Measurements from ENCODE around the gene ZMYND15. TPM values are rescaled to one million over a fixed set of nuclear protein-coding genes. Genes with fewer than 3 reads are reported as not detected.

Gene ZMYND15
- total and polyA plus RNA-seq, 2 of the 4 experiments (the other 2 are of a cell fraction): 0.07 TPM; not detected in 1

GRCh38 chr17:4710693-4711634 is 28.7 kb upstream of the ZMYND15 start:
- ChIA-PET CTCF (interaction anchor here (0.6 kb wide), 2 partner anchors 42 to 110 kb away, joined by 3 read pairs; no protein-coding TSS in a partner anchor), POLR2A (ENCODE audit: unreplicated experiment) (no interaction called here)
- Histone ChIP-seq H3K27ac (ENCODE audit: insufficient read depth, low read length) (no peak overlapping the region; the same call in 1 of the 2 replicates), H2BK5ac (ENCODE audit: low read depth, low read length, poor library complexity, severe bottlenecking) (no peak overlapping the region), H4K20me1 (ENCODE audit: insufficient read depth, low read length) (peaks cover 4% of the 10 kb centered on the region; the same call in 1 of the 2 replicates), H2BK120ac (ENCODE audit: low read depth, low read length) (no peak overlapping the region), H4K5ac (ENCODE audit: low read depth, low read length) (no peak overlapping the region), H2AFZ (replicated peaks; ENCODE audit: low read length, poor library complexity) (peak overlapping the region; percentile 88), H4K8ac (ENCODE audit: low read depth in 2 of 2, low read length in 2 of 2) (peak overlapping the region in 1 of 2 experiments; percentile 14; a peak in 1 of 4 replicates), H2BK15ac (ENCODE audit: low read depth, low read length) (no peak overlapping the region), H3K4ac (ENCODE audit: low read depth, low read length) (no peak overlapping the region), H4K91ac (ENCODE audit: insufficient read depth, low read depth, low read length) (no peak overlapping the region; the same call in 1 of the 2 replicates), H2AK5ac (ENCODE audit: low read depth, low read length) (peak overlapping the region; percentile 12; the same call in 1 of the 2 replicates), H3K4me1 (ENCODE audit: control insufficient read depth, insufficient read depth, low read length) (peaks cover 9% of the 10 kb centered on the region), H3K27me3 (ENCODE audit: control insufficient read depth, insufficient read depth, low read length) (no peaks in the 10 kb centered on the region), H3K79me1 (ENCODE audit: low read depth in 1 of 2, low read length in 2 of 2) (peaks cover 3% of the 10 kb centered on the region in 2 experiments; a peak in 3 of 4 replicates), H3K23ac (ENCODE audit: low read depth, low read length) (peak overlapping the region; percentile 59; the same call in 1 of the 2 replicates), H3K14ac (replicated peaks; ENCODE audit: low read depth, low read length) (no peak overlapping the region), H2AK9ac (replicated peaks; ENCODE audit: low read depth, low read length, poor library complexity) (peak overlapping the region; percentile 80), H3K36me3 (ENCODE audit: control insufficient read depth, insufficient read depth, low read length) (no peaks in the 10 kb centered on the region), H3K9me1 (ENCODE audit: insufficient read depth, low read length) (peaks cover 9% of the 10 kb centered on the region), H3K56ac (ENCODE audit: extremely low read depth, insufficient read depth, low read length) (peak overlapping the region; percentile 25), H2BK20ac (ENCODE audit: low read depth, low read length) (no peak overlapping the region), H3K18ac (ENCODE audit: low read depth, low read length) (no peak overlapping the region), H3K4me2 (ENCODE audit: low read depth, low read length) (peak overlapping the region; percentile 70), H3K9ac (ENCODE audit: low read depth, low read length) (peak overlapping the region; percentile 47), H3K4me3 (ENCODE audit: insufficient read depth, low read depth, low read length) (peak overlapping the region; percentile 49), H3K9me3 (ENCODE audit: control insufficient read depth, insufficient read depth, low read length) (no peaks in the 10 kb centered on the region)
- no TSS peak for BruUV-seq (replicated peaks)
- in situ Hi-C loops (cut with MboI; ENCODE audit: low sequenced_read_pairs): loop anchor here (10.0 kb wide), 1 partner anchor 174 kb away; no protein-coding TSS in a partner anchor
- 1% methylated on average over 14 of the region's 57 CpGs; no CpG with 5 or more reads in 1 of the 2 experiments for WGBS, 2 experiments (ENCODE audit: extremely low coverage in 2 of 2, insufficient read length in 1 of 2)
- dilution Hi-C loops (cut with HindIII; ENCODE audit: low sequenced_read_pairs, unreplicated experiment): no loop called here
- ATAC-seq (ENCODE audit: low read depth): peak; percentile 2; the same call in 1 of the 2 replicates
- intact Hi-C loops (cut with micrococcal nuclease): loop anchor here (1.0 kb wide), 2 partner anchors 79 to 178 kb away; no protein-coding TSS in a partner anchor
- DNase-seq: no peak
- no peak for TF ChIP-seq CHD1 (IDR thresholded peaks at IDR 0.05; ENCODE audit: low read depth, low read length)
- no peak for TF ChIP-seq CTCF (conservative IDR thresholded peaks at IDR 0.05; ENCODE audit: low read depth, low read length)
- no peak for TF ChIP-seq MAZ (IDR thresholded peaks at IDR 0.05; ENCODE audit: borderline replicate concordance, low read depth, low read length)
- no peak for TF ChIP-seq RCOR1 (IDR thresholded peaks at IDR 0.05; ENCODE audit: insufficient replicate concordance, low read length)
- no peak for TF ChIP-seq MXI1 (IDR thresholded peaks at IDR 0.05; ENCODE audit: borderline replicate concordance, low read depth, low read length)
- TF ChIP-seq MAFK (IDR thresholded peaks at IDR 0.05; ENCODE audit: low read depth, low read length): no peak
- no peak for TF ChIP-seq ELK1 (IDR thresholded peaks at IDR 0.05; ENCODE audit: borderline replicate concordance, low read depth, low read length)
- no peak for TF ChIP-seq CEBPB (IDR thresholded peaks at IDR 0.05; ENCODE audit: low read depth, low read length)
- TF ChIP-seq NFE2L2 (IDR thresholded peaks at IDR 0.05; ENCODE audit: low read depth, low read length): no peak
- TF ChIP-seq RAD21 (IDR thresholded peaks at IDR 0.05; ENCODE audit: low read length): no peak
- TF ChIP-seq POLR2A (IDR thresholded peaks at IDR 0.05; ENCODE audit: low read depth, low read length): no peak
- no peak for TF ChIP-seq RFX5 (IDR thresholded peaks at IDR 0.05; ENCODE audit: low read depth, low read length)
- TF ChIP-seq BHLHE40 (IDR thresholded peaks at IDR 0.05; ENCODE audit: low read depth, low read length): no peak
- no peak for TF ChIP-seq SMC3 (IDR thresholded peaks at IDR 0.05; ENCODE audit: low read depth, low read length)
